GM10847 (cell line): Measurements from ENCODE around the gene DLG1.

Source experiments
- POLR2A ChIP-seq: IDR thresholded peaks from 2 replicates; pipeline ENCODE4 v1.6.1; 2011; ENCODE audit not compliant: insufficient read length; ENCODE audit errors: extremely low read depth

The DLG1 gene

GRCh38 chr3:197270558-197271317 is 27.7 kb downstream of the DLG1 start:
- no peak for TF ChIP-seq POLR2A

GRCh38 chr3:197269024-197269423 is 29.4 kb downstream of the DLG1 start:
- TF ChIP-seq POLR2A, result no peak

- no peak for TF ChIP-seq POLR2A
Observed at GRCh38 chr3:197268294-197268693, 30.1 kb downstream of the DLG1 start.

GRCh38 chr3:197266331-197266730 is 32.1 kb downstream of the DLG1 start:
- no peak for TF ChIP-seq POLR2A

GRCh38 chr3:197262709-197263108 is 35.7 kb downstream of the DLG1 start:
- TF ChIP-seq POLR2A, result no peak

- no peak for TF ChIP-seq POLR2A
Observed at GRCh38 chr3:197261164-197261509, 37.3 kb downstream of the DLG1 start.

GRCh38 chr3:197260491-197261163 is 37.8 kb downstream of the DLG1 start:
- TF ChIP-seq POLR2A, result no peak

GRCh38 chr3:197259096-197259495 is 39.3 kb downstream of the DLG1 start:
- TF ChIP-seq POLR2A, result no peak

- no peak for TF ChIP-seq POLR2A
Observed at GRCh38 chr3:197258168-197258755, 40.1 kb downstream of the DLG1 start.

GRCh38 chr3:197257711-197258110 is 40.7 kb downstream of the DLG1 start:
- TF ChIP-seq POLR2A, result no peak

GRCh38 chr3:197256836-197257444 is 41.5 kb downstream of the DLG1 start:
- TF ChIP-seq POLR2A, result no peak

- no peak for TF ChIP-seq POLR2A
Observed at GRCh38 chr3:197256104-197256503, 42.3 kb downstream of the DLG1 start.

GRCh38 chr3:197253238-197253947 is 45.0 kb downstream of the DLG1 start:
- no peak for TF ChIP-seq POLR2A

- TF ChIP-seq POLR2A, result no peak
Observed at GRCh38 chr3:197249542-197249941, 48.9 kb downstream of the DLG1 start.

GRCh38 chr3:197248341-197248740 is 50.1 kb downstream of the DLG1 start:
- no peak for TF ChIP-seq POLR2A

- no peak for TF ChIP-seq POLR2A
Observed at GRCh38 chr3:197244751-197245150, 53.7 kb downstream of the DLG1 start.
